ENCODE measurements around the gene ANXA10. TPM values are rescaled to one million over a fixed set of nuclear protein-coding genes. Genes with fewer than 3 reads are reported as not detected.

Gene ANXA10
- total RNA-seq, 3 donors from 2014 or later = not detected

GRCh38 chr4:168220893-168221292, 128.6 kb downstream of the ANXA10 start:
- no peak for TF ChIP-seq POLR2A (IDR thresholded peaks at IDR 0.05)
- TF ChIP-seq CTCF (IDR thresholded peaks at IDR 0.05) = no peak
- TF ChIP-seq POLR2AphosphoS5 (IDR thresholded peaks at IDR 0.05) = no peak
- intact Hi-C loops (cut with DNase I; ENCODE audit: low total_unique reads) = no loop called here
- no peak for DNase-seq (ENCODE audit: low spot score in 2 of 2)
- Histone ChIP-seq H3K27ac (no peak overlapping the region), H3K9me3 (no peaks in the 10 kb centered on the region), H3K27me3 (no peaks in the 10 kb centered on the region), H3K36me3 (no peaks in the 10 kb centered on the region), H3K4me3 (no peak overlapping the region), H3K4me1 (no peaks in the 10 kb centered on the region)

GRCh38 chr4:168221301-168221700, 129.0 kb downstream of the ANXA10 start:
- Histone ChIP-seq H3K4me3 (no peak overlapping the region), H3K27me3 (no peaks in the 10 kb centered on the region), H3K4me1 (no peaks in the 10 kb centered on the region), H3K9me3 (no peaks in the 10 kb centered on the region), H3K36me3 (no peaks in the 10 kb centered on the region), H3K27ac (no peak overlapping the region)
- no peak for TF ChIP-seq POLR2AphosphoS5 (IDR thresholded peaks at IDR 0.05)
- no peak for TF ChIP-seq CTCF (IDR thresholded peaks at IDR 0.05)
- no peak for TF ChIP-seq POLR2A (IDR thresholded peaks at IDR 0.05)
- no peak for DNase-seq (ENCODE audit: low spot score in 2 of 2)
- intact Hi-C loops (cut with DNase I; ENCODE audit: low total_unique reads) = no loop called here

Other genes with a start within 250 kb of the ANXA10 start
- 10 to 100 TPM in 2 of 3 donors, 1 to 10 TPM in 1; 9.5 to 19.5 (median 11.0) TPM for gene DDX60, start 226.2 kb downstream of the ANXA10 start, total RNA-seq

All from breast epithelium (tissue), 4 donors.